Measurements from ENCODE around the gene CEP135.

Gene CEP135

GRCh38 chr4:56080384-56080783, 131.6 kb downstream of the CEP135 start:
- no peak for DNase-seq

DNA sequence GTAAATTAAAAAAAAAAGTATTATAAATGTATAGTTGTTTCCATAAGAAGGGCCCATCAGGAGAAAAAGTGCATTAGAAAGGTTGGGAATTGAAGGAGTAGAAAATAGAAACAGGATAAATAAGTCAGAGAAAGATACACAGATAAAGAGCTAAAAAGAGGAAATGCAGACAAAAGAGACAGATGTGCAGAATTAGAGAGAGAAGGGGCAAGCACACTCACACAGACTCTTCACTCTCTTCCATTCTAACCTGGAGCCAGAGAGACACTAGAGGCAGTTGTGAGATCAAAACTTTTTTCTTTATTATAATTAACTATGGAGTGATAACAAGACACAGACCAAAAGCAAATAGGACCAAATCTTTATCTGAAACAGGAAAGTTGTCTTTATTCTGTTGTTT, 134.1 kb downstream of the CEP135 start:
- no peak for DNase-seq
